Hematopoietic multipotent progenitor cell (in vitro differentiated cells): ENCODE results near the gene ZNRF1. TPM values are rescaled to one million over a fixed set of nuclear protein-coding genes. Genes with fewer than 3 reads are reported as not detected.
A peak's percentile ranks its signal among the peaks of the same experiment; 100 is the strongest.
"Not testable (repeated sequence)": the region's sequence is repeated elsewhere in the genome, so short reads cannot be mapped to it uniquely, and the experiment has no call there.

Source experiments
- DNase-seq, 3 donors: peaks; one replicate each; pipeline ENCODE4 v3.0.0-alpha.2; 2011 to 2015; ENCODE audit warnings: low read depth in 2 of 3, low spot score in 2 of 3
- total RNA-seq: library from RNA; depleted of rRNA; stranded (reverse); fragments of >200 nt; gene quantifications from one replicate; pipeline ENCODE4 v1.2.3, GENCODE V29; 2012

Gene ZNRF1
- total RNA-seq, 1 donor = 89.4 TPM

DNA sequence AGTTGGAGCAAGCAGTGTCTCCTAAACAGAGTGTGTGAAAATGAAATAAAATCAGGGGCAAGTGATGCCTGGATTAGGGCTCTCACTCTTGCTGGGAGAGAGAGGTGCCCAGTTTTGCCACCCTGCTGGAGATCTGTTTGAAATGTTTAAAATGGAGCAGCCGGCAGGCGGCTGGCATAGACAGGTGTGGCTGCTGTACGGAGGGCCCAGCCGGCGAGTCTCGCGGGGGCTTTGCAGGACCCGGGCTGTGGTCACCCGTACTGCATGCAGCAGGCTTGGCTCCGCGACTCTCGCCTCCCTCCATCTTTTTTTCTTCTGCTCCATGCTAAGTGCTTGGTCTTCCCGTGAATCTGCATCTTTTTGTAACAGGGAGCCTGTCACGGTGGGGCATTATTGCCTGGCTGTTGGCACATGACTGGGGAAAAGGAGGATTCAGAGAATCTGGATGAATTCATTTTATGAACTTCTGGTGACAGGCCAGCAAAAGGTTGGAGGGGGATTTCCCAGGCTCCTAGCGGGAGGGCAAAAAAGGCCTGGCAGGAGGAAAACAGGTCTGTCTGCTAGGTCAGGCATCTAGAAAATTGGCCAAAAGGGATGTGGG lies 1.8 kb downstream of the ZNRF1 start:
- DNase-seq = peak in 1 of 3 donors; percentile 43

DNA sequence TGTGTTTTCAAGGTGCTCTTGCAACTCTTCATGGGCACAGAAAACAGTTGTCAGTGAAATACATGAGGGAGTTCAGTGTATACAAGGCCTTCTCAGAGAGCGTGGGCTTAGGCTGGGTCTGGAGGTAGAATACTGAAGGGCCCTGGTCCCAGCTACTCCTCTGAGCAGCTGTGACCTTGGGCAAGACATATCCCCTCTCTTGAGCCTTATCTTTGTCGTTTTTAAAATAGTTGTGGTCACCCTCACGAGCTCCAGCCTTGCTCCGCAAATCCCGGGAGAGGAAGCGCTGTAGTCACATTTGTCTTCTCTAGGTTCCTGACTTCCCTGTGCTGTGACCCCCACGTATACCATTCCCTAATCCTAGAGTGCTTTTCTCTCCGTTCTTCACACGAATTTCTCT lies 3.6 kb downstream of the ZNRF1 start:
- DNase-seq = no peak

DNA sequence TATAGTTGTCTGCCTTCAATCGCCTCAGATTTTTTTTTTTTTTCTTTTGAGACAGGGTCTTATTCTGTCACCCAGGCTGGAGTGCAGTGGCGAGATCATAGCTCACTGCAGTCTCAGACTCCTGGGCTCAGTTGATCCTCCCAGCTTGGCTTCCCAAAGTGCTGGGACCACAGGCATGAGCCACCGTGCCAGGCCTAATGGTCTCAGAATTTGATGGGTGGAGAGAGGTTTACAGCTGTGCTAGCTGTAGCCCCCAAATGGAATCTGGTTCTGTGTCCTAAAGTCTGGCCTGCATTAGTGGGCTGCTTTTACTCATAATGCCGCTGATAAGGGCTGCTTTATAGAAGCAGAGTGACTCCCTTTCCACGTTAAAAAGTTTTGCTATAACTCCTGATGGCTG lies 5.1 kb downstream of the ZNRF1 start:
- no peak for DNase-seq

DNA sequence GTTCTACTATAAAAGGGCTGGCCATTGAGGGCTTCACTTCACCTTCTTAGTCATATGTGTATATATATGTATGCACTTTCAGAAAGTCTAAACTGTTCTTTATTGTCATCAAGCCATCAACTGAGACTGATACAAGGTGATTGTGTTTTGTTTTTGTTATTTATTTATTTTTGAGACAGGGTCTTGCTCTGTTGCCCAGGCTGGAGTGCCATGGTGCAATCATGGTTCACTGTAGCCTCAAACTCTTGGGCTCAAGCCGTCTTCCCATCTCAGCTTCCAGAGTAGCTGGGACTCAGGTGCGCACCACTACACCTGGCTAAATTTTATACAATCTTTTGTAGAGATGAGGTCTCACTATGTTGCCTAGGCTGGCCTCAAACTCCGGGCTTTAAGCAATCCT lies 5.6 kb downstream of the ZNRF1 start:
- no peak for DNase-seq

DNA sequence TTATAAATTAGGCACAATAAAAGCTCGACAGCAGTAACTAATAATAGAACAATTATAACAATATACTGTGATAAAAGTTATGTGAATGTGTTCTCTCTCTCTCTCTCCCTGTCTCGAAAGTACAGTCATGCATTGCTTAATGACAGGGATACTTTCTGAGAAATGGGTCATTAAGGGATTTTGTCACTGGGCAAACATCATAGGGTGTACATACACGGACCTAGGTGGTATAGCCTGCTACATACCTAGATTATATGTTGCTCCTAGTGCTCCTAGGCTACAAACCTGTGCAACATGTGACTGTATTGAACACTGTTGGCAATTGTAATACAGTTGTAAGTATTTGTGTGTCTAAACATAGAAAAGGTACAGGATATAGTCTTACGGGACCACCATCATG lies 6.9 kb downstream of the ZNRF1 start:
- no peak for DNase-seq

DNA sequence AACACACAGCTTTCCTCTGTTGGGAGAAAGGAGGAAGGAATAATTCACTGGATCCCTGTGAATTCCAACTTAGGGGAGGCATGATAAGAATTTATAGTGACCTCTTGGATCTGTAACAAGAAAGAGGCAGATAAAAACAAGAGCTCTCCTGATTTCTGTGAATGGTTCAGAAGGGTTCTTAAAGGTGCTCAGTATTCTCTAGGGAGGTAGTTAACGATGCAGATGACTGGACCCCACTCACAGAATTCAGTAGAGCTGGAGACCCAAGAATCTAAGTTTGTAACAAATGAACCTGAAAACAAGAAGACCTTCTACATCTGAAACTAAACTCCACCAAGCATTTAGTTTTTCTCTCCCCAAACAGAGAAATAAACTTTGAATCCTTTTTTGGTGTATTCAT lies 8.6 kb downstream of the ZNRF1 start:
- no peak for DNase-seq

DNA sequence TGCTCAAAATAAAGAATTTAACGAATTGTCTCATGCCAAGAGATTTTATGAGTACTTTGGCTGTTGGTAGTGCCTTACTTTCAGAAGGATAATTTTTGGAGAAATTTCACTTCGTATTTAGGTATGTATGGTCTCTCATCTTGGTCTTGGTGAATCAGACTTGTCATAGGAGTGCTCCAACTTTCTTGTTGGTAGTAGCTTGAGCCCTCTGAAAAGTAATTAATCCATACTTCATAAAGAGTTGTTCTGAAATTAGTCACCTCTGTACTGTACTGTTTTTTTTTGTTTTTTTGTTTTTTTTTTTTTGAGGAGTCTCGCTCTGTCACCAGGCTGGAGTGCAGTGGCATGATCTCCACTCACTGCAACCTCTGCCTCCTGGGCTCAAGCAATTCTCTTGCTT lies 11.6 kb downstream of the ZNRF1 start:
- no peak for DNase-seq

DNA sequence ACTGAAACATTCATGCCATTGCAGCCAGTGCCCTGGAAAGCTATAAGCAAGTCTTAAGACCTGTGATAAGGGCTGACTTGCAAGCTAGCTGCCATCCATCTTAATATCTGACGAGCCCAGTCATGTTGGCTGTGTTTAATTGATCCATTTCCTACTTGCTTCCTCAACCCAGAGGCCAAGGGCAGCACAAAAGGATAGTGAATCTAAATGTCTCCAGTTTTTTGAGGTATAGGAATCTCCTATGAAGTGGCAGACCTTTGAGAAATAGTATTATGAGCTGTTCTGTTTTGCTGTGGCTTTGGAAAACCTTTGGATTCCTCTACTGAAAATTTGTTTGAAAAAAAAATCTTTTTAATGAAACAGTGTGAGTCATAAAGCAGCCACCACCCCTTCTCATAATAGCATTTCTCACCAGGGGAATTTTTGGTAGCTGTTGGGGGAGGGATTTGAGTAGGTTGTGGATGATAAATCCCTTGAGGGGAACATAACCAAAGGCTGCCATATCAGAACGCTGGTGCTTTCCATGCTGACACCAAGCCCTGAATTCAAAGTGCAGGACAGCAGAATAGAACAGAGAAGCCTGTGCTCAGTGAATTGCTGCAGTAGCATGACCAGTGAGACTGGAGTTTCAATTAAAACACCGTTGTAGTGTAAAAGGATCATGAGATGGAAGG lies 12.9 kb downstream of the ZNRF1 start:
- peak in 2 of 3 donors; percentile 77 to 84 for DNase-seq

DNA sequence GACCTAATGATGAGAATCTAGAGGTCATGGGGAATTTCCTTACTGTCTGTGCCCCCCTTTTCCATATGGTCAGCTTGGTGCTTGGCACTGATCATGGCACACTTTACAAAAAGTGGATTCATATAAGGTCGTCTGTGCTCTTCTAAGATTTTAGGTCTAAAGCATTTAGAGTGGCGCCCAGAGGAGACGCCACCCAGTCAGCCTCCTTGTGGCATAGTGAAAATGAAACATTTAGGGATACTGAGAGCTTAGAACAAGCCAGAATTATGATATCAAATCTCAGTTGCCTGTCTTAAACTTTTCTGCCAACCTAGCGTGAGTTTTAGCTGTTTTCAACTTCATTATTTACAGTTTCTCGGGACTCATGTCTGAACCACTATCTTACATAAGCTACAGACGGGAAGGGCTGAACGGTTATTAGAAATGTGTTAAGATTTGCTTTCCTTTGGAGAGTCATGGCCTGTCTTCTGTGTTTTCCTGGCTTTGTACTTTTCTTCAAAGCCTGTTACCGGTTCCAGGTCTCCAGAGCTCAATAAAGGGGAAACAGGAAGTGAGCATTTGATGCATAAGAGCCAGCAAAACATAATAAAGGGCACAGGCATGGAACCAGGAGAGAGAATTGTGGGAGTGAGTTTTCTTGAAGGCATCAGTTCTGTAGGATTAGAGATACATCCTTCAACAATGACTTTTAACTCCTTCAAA lies 13.7 kb downstream of the ZNRF1 start:
- no peak for DNase-seq

DNA sequence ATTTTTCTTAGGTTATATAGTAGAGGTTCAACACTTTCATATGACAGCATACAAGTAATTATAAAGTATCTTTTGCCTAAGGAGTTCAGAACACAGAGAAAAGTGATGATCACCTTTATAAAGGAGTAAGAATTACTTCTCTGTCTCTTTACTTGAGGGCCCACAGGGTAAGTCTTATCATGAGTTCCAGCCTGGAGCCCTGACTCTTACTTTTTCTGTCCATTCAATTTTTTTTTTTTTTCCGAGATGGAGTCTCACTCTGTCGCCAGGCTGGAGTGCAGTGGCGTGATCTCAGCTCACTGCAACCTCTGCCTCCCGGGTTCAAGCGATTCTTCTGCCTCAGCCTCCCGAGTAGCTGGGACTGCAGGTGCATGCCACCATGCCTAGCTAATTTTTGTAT lies 14.3 kb downstream of the ZNRF1 start:
- not testable (repeated sequence) for DNase-seq

DNA sequence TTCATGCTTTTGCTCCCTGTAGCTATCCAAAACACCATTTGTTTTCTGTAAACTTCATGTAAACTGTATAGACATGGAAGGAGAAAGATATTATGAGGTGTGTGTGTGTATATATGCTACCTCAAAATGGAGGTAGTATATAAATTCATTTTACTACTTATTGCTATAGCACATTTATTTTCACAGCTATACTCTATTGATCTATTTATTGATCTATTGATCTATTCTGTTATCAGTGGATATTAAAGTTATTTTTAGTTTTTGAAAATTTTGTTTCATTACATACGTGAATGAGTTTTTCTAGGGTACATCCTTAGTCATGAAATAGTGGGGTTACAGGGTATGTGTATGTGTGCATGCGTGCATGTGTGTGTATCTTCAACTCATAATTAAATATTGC lies 15.5 kb downstream of the ZNRF1 start:
- DNase-seq = no peak

DNA sequence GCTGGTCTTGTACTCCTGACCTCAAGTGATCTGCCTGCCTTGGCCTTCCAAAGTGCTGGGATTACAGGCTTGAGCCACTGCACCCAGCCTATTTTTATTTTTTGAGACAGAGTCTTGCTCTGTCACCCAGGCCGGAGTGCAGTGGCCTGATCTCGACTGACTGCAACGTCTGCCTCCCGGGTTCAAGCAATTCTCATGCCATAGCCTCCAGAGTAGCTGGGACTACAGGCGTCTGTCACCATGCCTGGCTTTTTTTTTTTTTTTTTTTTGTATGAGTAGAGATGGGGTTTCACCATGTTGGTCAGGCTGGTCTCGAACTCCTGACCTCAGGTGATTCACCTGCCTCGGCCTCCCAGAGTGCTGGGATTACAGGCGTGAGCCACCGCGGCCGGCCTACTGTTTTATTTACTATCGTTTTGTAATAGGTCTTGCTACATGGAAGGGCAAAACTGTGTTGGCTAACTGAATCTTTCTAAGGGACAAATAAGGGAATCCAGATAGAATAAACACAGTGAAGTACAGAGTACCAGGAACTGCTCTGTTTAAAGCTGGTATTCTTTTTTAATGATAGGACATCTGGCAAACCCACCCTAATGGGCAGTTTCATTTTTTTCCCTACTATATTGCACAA lies 17.7 kb downstream of the ZNRF1 start:
- not testable (repeated sequence) for DNase-seq

DNA sequence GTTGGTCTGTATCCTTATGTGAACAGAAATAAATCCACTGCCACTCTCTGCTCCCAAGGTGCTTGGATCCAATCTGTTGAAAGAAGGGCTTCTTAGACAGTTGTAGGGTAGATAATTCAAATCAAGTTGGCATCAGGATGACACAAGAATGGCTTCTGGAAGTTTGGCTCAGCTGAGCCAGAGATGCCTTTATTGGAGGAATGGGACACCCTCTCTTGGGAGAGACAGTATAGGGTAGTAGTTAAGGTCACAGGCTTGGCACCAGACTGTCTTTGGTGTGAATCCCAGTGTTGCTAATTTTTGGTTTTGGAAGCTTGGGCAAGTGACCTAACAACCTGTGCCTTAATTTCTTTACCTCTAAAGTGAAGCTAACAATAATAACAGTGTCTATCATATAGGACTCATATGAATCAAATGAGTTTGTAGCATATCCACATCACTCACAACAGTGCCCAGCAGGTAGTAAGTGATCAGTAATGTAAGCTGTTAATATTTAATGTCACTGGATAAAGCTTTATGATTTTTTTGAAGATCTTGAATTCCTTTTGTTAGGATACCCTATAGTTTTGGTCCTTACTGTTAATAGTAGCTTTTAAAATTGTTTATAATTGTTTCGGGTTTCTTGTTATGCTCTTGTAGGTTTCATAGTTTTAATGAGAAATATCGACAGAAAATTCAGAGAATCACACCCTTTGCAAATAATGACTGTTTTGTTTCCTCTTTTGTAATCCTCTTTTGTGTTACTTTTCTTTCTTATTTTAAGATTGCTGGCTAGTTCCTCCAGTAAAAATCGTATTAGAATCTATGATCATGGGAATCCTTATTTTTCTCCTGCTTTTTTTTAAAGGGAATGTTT lies 19.1 kb downstream of the ZNRF1 start:
- no peak for DNase-seq

DNA sequence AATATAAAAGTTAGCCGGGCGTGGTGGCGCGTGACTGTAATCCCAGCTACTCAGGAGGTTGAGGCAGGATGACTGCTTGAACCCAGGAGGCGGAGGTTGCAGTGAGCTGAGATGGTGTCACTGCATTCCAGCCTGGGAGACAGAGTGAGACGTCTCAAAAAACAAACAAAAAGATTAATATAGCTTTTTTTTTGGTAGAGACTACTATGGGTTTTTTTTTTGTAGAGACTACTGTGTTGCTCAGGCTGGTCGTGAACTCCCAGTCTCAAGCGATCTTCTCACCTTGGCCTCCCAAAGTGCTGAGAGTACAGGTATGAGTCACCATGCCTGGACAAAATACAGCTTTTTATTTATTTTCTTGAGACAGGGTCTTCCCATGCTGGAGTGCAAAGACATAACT lies 20.2 kb downstream of the ZNRF1 start:
- no peak for DNase-seq

DNA sequence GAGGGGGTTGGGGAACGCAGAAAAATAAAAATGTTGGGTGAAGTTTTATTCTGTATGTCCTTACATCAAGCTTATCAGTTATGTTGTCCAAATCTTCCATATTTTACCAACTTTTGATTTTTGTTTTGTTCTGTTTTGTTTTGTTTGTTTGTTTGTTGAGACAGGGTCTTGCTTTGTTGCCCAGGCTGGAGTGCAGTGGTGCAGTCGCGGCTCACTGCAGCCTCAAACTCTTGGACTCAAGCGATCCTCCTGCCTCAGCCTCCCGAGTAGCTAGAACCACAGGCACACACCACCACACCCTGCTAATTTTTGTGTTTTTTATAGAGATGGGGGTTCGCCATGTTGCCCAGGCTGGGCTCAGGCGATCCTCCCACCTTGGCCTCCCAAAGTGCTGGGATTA lies 20.8 kb downstream of the ZNRF1 start:
- no peak for DNase-seq

DNA sequence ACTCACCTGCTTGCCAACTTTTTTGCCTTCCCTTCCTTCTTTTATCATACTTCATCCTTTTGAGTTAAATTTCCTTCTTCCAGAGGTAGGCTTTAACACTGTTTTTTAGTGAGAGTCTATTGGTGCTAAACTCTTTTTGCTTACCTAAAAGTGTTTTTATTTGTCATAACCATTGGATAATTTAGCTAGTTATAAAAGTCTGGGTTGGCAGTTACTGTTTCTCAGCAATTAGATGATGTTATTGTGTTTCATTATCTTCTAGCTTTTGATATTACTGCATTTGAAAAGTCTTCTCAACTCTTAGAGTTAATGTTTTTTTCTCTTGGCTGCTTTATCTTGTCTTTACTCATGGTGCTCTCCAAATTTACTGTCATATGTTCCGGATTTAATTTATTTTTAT lies 22.6 kb downstream of the ZNRF1 start:
- no peak for DNase-seq

DNA sequence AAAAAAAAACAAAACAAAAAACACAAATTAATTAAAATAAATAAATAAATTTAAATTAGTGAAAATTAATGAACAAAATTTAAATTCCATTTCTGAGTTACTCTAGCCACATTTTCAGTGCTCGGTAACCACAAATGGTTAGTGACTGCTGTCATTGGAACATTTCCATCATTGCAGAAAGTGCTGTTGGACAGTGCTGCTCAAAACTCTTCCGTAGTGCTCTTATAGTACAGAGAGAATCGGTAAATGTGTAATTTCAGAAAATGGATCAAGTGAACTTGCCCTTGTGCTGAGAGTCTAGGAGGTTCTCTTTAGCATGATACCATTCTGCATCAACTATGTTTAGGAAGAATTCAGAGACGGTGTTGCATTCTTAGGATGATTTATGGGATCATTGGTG lies 23.7 kb downstream of the ZNRF1 start:
- no peak for DNase-seq

DNA sequence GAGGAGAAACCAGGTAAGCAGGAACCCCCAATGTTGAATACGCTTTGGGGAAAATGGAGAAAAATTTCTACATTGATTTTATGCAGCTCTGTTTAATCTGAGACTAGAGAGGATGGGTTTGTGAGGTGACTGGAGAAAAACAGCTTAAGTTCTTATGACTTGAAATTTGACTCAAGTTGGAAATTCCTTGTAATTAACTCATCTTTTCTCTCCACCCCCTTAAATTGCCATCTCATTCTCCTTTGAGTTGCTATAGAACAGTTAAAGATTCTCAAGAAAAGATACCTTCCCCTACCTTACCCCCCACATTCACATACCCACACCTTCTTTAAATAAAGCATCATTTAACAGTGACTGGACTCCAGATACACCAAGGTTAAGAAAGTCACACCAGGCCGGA lies 24.2 kb downstream of the ZNRF1 start:
- DNase-seq = no peak

DNA sequence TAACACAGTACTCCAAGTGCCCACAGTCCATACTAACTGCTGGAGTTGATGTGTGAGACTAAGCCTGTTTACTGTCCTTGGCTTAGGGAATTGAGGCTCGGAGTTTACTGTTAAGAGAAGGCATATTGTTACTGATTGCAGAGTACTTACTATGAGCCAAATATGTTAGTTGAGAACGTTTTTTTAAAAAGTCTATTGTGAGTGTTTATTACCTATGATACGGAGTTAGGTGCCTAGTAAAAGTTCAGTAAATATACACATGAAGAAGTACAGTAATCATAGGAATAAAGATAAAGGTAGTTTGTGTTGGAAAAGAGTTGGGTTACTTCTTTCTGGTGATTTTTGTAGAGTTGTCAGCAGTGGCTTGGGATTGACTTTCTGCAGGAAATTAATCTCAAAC lies 25.4 kb downstream of the ZNRF1 start:
- no peak for DNase-seq

DNA sequence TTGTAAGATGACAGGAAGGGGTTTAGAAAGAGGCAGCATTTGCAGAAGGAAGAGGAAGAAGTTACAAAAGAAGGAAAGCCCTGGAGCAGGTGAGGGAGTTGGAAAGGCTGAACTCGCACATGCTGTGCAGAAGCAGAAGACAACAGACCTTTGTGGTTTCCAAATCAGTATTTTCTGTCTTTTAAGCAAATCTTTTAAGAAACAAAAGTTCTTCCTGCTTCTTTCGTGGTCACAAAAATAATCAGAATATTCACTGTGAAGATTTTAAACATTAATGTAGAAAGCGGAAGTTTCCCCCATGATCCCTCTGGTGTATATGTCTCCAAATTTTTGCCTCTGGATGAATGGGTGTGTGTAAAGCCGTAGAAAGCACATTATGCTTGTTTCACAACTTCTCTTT lies 25.8 kb downstream of the ZNRF1 start:
- DNase-seq = peak in 1 of 3 donors; percentile 72

DNA sequence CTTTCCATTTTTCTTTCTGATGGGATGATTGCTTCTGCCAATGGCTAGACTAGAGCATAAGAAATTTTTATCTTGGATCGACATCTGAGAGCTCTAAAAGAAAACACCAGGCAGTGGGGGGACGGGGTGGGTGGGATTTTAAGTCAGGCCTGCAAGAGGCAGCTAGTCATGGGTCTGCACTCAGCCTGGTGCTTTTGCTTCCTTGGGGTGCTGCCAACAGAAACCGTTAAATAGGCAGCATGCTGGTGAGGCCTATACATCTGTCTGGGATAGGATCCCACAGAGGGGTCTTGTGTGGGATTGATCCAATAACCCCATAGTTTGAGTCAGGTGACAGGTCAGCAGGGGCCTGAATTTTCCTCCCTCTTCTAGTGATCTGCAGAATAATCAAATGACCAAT lies 26.9 kb downstream of the ZNRF1 start:
- no peak for DNase-seq
